Activated T-cell treated with anti-CD3 and anti-CD28 coated beads for 1 hour (primary cell): ENCODE data around the gene CCL25.

Experiments
- DNase-seq: peaks from one replicate; pipeline ENCODE4 v3.0.0-alpha.2; 2020; ENCODE audit warnings: low read depth

CCL25 gene

DNA sequence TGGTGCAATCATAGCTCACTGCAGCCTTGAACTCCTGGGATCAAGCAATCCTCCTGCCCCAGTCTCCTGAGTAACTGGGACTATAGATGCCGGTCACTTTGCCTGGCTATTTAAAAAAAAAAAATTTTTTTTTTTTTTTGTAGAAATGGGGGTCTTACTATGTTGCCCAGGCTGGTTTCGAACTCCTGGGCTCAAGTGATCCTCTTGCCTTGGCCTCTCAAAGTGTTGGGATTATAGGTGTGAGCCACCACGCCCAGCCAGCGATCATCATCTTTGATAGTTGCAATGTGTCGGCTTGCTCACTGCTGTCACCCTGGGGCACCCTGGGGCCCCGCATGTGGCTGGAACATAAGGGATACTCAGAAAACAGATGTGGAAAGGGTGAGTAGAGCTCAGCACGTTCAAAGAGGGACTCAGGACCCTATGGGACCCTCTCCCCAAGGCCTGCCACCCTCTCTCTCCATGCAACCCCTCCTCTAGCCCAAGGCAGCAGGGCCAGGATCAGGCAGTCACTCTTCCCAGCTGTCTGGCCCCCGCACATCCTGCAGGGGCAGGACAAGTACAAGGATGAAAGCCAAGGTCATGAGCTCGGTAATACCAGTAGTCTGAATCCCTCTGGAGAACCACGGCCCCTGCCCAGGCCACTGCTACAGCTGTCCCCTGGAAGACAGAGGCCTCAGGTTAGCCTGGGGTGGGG, 6.5 kb upstream of the CCL25 start:
- no peak for DNase-seq

- DNase-seq: no peak
Measured at GRCh38 chr19:8046569-8047165, 5.9 kb upstream of the CCL25 start.

- peak; percentile 64 for DNase-seq
Measured at GRCh38 chr19:8050274-8051096, 2.1 kb upstream of the CCL25 start.

GRCh38 chr19:8054169-8054568, 1.6 kb downstream of the CCL25 start:
- no peak for DNase-seq

- DNase-seq: no peak
Measured at GRCh38 chr19:8056533-8056932, 4.0 kb downstream of the CCL25 start.

DNA sequence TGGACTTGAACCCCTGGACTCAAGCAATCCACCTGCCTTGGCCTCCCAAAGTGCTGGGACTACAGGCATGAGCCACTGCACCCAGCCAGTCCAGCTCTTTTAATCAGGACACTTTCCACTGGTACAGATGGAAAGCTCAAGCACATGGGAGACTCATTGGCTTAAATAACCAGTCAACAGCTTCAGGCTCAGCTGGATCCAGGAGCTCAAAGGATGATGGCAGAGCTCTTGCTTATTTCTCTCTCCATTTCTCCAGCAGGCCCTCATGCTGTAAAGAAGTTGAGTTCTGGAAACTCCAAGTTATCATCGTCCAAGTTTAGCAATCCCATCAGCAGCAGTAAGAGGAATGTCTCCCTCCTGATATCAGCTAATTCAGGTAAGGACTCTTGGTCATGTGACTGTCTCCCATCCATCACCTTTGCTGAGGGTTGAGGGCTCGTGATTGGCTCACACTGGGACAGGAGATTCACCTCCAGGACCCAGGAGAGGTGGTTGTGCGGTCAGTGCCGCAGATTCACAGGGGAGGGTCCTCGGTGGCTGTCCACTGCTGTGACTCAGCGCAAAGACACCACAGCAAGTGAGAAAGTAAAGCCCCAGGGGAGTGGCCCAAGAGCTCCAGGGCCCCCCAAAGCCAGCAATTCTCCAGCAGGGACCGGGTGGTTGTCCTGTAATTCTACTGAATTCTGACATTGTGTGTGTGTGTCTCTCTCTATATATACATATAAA, 5.1 kb downstream of the CCL25 start:
- no peak for DNase-seq

GRCh38 chr19:8064911-8065874, 12.6 kb downstream of the CCL25 start:
- no peak for DNase-seq

DNA sequence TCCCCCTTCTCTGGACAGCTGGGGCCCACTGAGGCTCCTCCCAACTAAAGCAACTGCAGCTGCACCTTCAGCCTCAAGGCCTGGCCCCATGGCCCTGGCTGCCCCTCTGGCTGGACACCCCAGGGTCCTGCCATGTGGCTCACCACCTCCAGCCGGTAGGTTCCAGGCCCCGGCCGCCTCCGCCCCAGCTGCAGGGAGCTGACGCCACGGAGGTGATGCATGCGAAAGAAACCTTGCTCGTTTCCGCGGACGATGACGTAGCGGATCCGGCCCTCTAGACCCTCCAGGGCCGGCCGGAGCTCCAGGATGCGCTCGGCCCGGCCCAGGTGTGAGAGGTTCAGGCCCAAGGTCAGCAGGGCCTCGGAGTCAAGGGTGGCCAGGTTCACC, 13.3 kb downstream of the CCL25 start:
- no peak for DNase-seq

- DNase-seq: no peak
Measured at GRCh38 chr19:8069096-8069973, 16.8 kb downstream of the CCL25 start.

DNA sequence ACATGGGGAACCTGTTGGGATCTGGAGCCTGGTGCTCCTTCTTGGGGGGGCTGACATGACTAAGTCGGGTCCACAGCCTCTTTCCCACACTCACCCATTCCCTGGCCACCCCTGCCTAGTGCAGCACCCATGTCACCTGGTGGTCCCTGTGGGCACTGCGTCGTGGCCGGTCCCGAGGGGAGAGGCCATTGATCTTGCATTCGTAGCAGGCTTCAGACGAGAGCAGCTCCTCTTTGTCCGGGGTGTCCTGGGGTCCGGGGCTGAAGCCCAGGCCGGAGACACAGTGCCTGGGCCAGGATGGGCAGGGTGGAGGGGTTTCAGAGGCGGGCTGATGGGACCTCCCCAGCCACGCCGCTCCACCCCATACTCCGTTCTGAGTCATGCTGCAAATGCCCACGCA, 19.4 kb downstream of the CCL25 start:
- DNase-seq: no peak

DNA sequence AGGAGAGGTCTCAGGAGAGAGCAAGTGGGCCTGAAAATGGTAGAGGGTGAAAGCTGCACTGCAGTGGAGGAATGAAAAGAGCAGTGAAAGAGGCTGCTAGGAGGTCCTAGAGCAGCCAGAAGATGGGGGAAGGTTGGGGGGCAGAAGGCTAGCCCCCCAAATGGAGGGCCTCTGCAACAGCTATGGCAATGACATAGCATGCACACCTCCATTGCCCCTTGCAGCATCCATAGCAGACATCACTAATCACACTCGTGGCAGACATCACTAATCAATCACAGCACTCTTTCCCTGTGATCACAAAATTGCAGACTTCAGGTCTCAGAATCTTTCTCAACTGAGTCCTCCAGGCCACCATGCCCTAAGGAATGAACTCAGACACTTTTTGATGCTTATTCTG, 21.9 kb downstream of the CCL25 start:
- DNase-seq: no peak

- DNase-seq: no peak
Measured at GRCh38 chr19:8075158-8076074, 22.9 kb downstream of the CCL25 start.

GRCh38 chr19:8079988-8080387, 27.4 kb downstream of the CCL25 start:
- DNase-seq: no peak

- DNase-seq: no peak
Measured at GRCh38 chr19:8080832-8081231, 28.3 kb downstream of the CCL25 start.

GRCh38 chr19:8081569-8082550, 29.3 kb downstream of the CCL25 start:
- no peak for DNase-seq

GRCh38 chr19:8083141-8083540, 30.6 kb downstream of the CCL25 start:
- no peak for DNase-seq

DNA sequence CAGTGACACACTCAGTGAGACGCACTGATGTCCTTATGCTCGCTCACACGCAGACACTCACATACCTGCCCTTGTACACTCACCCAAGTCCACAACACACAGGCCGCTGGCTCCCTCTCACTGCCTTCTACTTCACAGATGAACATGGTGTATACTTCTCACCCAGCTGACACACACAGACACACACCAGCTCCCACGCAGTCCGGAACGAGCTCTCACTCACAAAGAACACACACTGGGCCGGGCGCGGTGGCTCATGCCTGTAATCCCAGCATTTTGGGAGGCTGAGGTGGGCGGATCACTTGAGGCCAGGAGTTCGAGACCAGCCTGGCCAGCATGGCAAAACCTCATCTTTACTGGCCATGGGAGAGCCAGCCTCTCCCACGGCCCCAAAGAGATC, 31.6 kb downstream of the CCL25 start:
- no peak for DNase-seq
